Heart left ventricle (tissue), 11 donors: Measurements from ENCODE around the gene AGR2. TPM values are rescaled to one million over a fixed set of nuclear protein-coding genes. Genes with fewer than 3 reads are reported as not detected.

ENCODE experiments used
- polyA plus RNA-seq, 2 donors: library from polyadenylated mRNA; stranded (reverse); fragments of 200-250 nt; gene quantifications; one replicate each; pipeline ENCODE4 v1.2.3, GENCODE V29; 2013
- total RNA-seq, 9 donors: library from RNA; depleted of rRNA in 2 of 9; stranded (reverse); fragments of >200 nt in 2 of 9; fragmentation: NEBNext Ultra II Directional in 3 of 9; extraction: Animal tissue kit (Norgen Biotek cat#: 25700) in 3 of 9; gene quantifications; one replicate each; pipeline versions ENCODE4 v1.1.0 to v1.2.4, GENCODE V29; 2016 to 2023
- donor health status: ischemic (EF 13 %, LVEDD 7.1; RV severe dilation, severe dysfunction).
- donor health status: healthy with polysubstance abuse.
- donor health status: DM: no; HTN: yes; CAD: no.
- donor health status: DM: no; HTN: no; CAD: no.
- donor health status: ischemic (EF 25% LVEDD 5.7; RV mildly dilated, moderate dysfunction).
- donor health status: healthy.
- donor health status: DM: yes; HTN: yes; CAD: no.
- donor health status: PGD.
- donor health status: nonischemic (EF 23%, LVEDD 6.1; RV moderate dilation, normal function).

AGR2 gene
- total and polyA plus RNA-seq, 11 donors = 0.37 TPM; not detected in 10

Other genes starting within 250 kb of the AGR2 start
- 10 to 100 TPM; 17.7 to 44.3 (median 28.3) TPM for gene ANKMY2, start 159.2 kb downstream of the AGR2 start, total RNA-seq
- 10 to 100 TPM; 10.3 to 17.2 TPM for gene ANKMY2, start 159.2 kb downstream of the AGR2 start, polyA plus RNA-seq
- gene BZW2, start 158.8 kb downstream of the AGR2 start, total RNA-seq = 100 to 1,000 TPM; 195 to 808 (median 308) TPM
- gene BZW2, start 158.8 kb downstream of the AGR2 start, polyA plus RNA-seq = 100 to 1,000 TPM; 214 to 253 TPM
- gene TSPAN13, start 51.2 kb downstream of the AGR2 start, total RNA-seq = 10 to 100 TPM in 7 of 9 donors, 1 to 10 TPM in 2; 7.4 to 24.7 (median 12.0) TPM
- 10 to 100 TPM; 16.9 to 39.5 TPM for gene TSPAN13, start 51.2 kb downstream of the AGR2 start, polyA plus RNA-seq
- gene AGR3, start 77.0 kb upstream of the AGR2 start, total RNA-seq = not detected
- not detected for gene AGR3, start 77.0 kb upstream of the AGR2 start, polyA plus RNA-seq